Astrocyte (in vitro differentiated cells and primary cell): ENCODE measurements around the gene MAN1A1.

Experiments
- CTCF ChIP-seq: IDR thresholded peaks from 2 replicates; pipeline ENCODE4 v1.5.1; 2011; ENCODE audit warnings: low read depth, mild to moderate bottlenecking, inconsistent platforms, low read length, moderate library complexity; ENCODE audit not compliant: insufficient read depth
- EZH2 ChIP-seq: IDR thresholded peaks from 2 replicates; pipeline ENCODE4 v1.6.1; 2012; ENCODE audit warnings: mild to moderate bottlenecking, low read length, inconsistent platforms; ENCODE audit not compliant: insufficient read depth

- TF ChIP-seq CTCF (no peak), EZH2 (no peak)
Observed at GRCh38 chr6:119249319-119249718, 100.2 kb downstream of the MAN1A1 start.
